ENCODE results near the gene CCR6.
"Not testable (repeated sequence)": the region's sequence is repeated elsewhere in the genome, so short reads cannot be mapped to it uniquely, and the experiment has no call there.

Gene CCR6

GRCh38 chr6:167172011-167172410 is 49.1 kb downstream of the CCR6 start:
- DNase-seq (ENCODE audit: low spot score): not testable (repeated sequence)

- DNase-seq (ENCODE audit: low spot score): not testable (repeated sequence)
Observed at GRCh38 chr6:167177271-167177670, 54.4 kb downstream of the CCR6 start.

GRCh38 chr6:167178896-167179655 is 56.2 kb downstream of the CCR6 start:
- not testable (repeated sequence) for DNase-seq (ENCODE audit: low spot score)

GRCh38 chr6:167180086-167180485 is 57.2 kb downstream of the CCR6 start:
- not testable (repeated sequence) for DNase-seq (ENCODE audit: low spot score)

- DNase-seq (ENCODE audit: low spot score): not testable (repeated sequence)
Observed at GRCh38 chr6:167181351-167181750, 58.5 kb downstream of the CCR6 start.

GRCh38 chr6:167182913-167183314 is 60.0 kb downstream of the CCR6 start:
- DNase-seq (ENCODE audit: low spot score): not testable (repeated sequence)

GRCh38 chr6:167185101-167185500 is 62.2 kb downstream of the CCR6 start:
- DNase-seq (ENCODE audit: low spot score): not testable (repeated sequence)

- DNase-seq (ENCODE audit: low spot score): not testable (repeated sequence)
Observed at GRCh38 chr6:167187275-167187674, 64.4 kb downstream of the CCR6 start.
